ENCODE results near the gene EEF1G.
"Not testable (repeated sequence)": the region's sequence is repeated elsewhere in the genome, so short reads cannot be mapped to it uniquely, and the experiment has no call there.

EEF1G gene

DNA sequence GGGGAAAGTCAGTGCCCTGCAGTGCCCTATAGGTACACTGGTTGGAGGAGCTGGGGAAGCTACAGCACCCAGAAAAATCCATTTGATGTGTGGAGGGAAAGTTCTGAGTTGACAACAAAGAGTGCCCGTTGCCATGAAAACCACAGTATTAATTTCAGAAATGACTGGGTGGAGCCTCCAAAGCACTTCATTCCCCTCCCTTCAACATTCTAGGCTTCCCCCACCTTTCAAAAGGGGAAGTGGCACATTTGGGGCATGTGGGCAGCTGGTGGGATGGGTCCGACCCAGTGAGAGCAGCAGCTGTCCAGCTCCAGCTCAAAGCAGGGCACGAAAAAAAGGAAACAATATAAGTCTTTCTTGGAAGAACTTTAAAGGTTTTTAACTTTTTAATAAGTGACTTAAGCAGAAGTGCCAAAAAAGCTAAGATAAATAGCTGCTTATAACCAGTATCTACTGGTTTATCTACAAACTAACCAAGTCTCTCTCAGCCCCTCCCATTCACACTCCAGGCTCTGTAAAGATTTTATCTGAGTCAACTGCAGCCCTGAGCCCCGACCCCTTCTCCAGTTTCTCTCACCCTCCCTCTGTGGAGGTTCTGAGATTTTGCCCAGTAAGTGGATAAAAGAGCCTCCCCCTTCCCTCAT is 18.1 kb downstream of the EEF1G start:
- peak; percentile 87 for DNase-seq (ENCODE audit: low spot score)

DNA sequence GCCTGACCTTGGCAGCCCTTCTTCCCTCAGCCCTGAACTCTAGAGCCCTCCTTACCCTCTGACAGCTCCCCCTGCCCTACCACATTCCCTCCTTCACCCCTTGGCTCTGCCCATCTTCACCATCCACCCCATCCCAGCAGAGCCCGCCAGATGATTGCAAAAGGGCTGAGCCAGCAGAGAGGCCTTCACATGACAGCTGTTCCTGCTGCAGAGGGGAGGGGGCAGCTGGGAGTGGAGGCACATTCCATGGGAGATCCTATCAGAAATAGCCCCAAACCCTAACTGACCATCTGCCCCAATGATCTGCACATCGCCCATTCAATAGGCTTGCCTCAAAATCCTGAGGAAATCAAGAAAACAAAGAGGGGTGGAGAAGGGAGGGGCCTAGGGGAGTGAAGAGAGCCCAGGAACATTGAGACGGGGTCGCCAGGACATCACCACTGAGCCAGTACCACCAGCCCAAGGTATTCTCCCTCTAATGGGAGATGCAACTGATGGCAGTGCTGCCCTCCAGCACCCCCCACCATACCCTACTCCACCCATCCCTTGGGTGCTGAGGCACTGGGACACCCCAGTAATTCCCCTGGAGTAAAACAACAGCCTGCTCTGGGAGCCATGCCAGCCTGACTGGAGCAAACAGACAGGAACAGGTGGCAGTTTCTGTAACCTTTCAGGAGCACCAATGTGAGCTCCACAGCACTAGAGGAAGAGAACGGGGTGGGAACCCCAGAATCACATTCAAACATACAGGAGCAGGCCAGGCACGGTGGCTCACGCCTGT is 19.1 kb downstream of the EEF1G start:
- DNase-seq (ENCODE audit: low spot score) = no peak

DNA sequence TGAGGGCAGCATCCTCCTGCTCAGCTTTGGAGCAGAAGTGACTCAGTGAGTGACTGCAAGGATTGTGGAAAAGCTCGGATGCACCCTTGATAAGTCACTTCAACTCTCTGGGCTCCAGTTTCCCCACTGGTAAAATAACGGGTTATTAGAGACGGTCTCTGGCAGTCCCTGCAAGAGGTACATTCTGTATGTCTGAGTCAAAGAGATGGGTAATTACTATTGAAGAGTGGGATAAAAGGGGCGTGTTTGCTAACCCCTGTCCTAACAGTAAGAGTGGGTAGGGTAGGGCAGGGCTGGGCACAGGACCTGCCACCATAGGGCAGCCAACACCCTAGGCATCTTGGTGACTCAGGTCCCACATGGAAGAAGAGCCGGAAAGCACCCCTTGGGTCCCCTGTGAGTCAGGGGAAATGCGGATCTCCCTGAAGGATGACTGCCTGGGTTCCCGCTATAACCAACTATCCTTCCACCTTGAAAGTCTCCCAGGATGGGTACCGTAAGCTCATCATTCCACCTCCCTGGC is 19.8 kb downstream of the EEF1G start:
- DNase-seq (ENCODE audit: low spot score) = no peak

DNA sequence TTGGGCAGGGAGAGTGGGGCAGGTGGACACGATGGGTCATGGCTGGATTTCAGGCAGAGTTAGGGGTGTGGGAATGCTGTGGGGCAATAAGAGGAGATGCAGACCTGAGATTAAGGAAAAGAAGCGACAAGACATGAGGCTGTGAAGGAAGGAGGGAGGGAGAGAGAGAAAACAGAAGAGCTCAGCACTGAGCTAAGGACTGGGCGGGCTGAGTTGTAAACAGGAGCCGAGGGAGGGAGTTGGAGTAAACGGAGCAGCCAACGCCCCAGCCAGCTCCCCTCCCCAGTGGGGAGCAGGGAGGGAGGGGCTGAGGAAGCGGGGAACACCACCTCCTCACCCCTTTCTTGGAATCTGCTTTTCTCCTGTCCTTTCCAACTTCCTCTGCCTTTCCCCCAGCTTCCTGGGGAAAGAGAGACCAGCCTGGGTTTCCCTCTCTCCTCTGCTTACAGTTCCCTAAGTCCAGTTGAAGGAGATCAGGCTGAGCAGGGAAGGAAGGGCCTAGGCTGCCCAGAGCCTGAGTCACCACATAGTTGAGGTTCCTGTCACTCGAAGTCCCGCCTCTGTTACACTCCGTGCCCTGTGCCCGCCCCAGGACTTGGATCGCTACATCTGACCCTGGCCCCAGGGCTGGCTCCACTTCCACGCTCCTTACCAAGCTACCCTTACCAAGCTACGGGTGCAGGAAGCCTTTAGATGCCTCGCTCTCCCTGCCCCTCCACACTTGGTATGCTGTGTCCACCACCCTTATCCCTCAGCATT is 20.4 kb downstream of the EEF1G start:
- DNase-seq (ENCODE audit: low spot score) = no peak

DNA sequence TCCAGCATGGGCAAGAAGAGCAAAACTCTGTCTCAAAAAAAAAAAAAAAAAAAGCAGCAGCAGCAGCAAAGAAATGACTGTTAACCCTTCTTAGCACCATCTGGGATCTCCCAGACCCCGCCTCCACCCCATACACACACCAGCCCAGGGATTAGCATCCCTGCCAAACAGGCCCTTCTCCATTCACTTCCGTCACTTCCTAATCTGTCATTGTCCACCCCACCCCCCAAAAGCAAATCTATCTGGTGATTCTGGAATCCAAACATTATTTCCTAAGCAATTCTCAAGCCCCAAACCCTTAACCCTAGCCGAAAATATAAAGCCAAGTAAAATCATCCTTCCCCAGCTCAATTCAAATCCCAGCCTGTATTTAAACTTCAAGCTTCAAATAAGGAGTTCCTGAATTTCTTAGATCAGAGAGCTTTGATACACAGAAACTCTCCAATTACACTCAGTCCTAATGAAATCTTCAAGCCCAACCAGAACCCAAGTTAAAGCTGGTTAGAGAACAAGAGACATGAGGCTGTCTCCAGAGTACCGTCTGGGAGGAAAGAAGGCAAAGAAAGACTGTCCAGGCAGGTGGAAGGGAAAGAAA is 21.1 kb downstream of the EEF1G start:
- no peak for DNase-seq (ENCODE audit: low spot score)

DNA sequence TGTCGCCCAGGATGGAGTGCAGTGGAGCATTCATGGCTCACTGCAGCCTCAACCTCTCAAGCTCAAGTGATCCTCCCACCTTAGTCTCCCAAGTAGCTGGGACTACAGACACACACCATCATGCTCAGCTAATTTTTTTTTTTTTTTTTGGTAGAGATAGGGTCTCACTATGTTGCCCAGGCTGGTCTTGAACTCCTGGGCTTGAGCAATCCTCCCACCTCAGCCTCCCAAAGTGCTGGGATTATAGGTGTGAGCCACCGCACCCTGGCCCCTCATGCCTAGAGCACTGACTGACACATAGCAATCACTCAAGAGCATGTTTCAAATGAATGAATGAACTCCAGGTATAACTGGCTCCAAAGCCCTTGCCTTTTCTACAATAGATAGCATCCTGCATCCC is 23.2 kb downstream of the EEF1G start:
- DNase-seq (ENCODE audit: low spot score) = not testable (repeated sequence)

DNA sequence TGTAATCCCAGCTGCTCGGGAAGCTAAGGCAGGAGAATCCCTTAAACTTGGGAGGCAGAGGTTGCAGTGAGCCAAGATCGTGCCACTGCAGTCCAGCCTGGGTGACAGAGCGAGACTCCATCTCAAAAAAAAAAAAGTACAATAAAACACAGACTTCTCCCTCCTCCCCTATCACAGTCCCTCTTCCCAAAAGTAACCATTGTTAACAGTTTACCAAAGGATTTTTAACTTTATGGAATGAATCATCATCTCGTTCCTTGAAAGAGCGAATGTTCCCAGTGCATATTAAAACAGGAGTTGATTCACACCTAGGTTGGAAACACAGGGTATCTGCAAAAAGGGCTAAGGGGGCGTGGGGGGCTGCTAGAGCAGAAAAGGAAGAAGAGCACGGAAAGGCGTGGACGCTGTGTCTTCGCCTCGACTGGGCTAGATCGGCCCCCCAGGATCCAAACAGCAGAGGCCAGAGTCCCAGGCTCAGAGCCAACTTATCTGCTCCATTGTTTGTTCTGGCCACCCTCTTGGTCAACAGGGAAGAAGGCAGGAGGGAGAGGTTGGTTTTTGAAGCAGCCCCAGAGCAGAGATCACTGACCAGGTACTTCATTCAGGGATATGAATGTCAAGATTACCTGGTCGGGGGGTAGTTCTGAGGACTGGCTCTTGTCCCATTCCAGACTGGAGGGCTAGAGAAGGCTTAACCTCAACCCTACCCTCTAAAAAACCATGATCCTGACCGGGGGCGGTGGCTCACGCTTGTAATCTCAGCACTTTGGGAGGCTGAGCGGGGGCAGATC is 25.0 kb downstream of the EEF1G start:
- no peak for DNase-seq (ENCODE audit: low spot score)

DNA sequence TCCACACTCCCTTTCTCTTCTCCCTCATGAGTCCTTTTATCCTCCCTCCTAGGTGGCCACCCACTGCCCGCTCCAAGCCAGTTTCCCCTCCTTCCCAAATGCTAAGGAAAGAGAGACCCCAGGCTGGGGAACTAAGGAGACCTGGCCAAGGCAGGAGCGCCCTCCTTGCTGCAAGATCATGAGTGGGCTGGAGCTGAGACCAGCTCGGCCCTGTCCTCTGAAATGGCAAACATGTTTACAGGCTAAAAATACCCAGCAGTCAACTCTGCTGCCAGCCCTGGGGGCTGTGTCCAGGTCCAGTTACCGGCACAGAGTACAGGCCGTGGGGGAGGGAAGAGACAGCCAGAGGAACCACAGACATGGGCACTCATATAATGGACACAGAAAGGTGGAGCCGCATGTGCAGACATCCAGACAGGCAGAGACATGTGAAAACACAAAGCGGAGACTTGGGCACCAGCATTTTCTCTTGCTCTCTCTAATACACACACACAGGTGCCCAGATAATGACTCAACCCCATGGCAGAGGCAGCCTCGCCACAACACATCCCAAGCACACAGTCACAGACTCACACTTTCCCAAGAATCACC is 25.9 kb downstream of the EEF1G start:
- no peak for DNase-seq (ENCODE audit: low spot score)

DNA sequence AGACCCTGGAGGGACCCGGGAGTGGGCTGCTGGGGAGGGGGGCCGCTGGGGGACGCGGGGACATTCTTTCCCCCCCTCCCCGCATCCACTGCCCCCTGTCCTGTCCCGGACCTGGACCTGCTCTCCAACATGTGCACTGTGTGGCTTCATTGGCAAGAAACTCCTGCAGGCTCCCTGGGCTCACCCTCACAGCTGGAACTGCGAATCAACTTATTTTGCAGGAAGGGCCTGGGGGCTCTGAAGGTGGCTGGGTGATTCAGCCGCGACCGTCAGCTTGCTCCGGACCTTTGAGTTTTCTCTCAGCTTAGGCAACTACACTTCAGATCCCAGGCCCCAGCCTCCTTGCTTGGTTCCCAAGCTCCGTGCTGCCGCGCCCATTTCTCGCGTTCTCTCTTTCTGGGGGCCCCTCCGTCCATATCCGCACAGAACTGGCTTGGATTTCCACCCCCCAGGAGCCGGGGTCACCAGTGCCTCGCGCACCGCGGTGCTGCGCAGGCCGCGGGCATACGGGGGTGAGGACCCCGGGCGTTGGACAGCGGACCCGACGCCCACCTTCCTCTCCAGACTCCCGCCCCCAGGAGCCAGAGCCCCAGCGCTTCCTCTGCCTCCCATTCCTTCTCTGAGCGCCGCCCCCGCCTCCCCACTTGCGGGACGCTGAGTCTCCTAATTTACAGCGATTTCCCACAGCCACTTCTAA is 26.6 kb downstream of the EEF1G start:
- no peak for DNase-seq (ENCODE audit: low spot score)

DNA sequence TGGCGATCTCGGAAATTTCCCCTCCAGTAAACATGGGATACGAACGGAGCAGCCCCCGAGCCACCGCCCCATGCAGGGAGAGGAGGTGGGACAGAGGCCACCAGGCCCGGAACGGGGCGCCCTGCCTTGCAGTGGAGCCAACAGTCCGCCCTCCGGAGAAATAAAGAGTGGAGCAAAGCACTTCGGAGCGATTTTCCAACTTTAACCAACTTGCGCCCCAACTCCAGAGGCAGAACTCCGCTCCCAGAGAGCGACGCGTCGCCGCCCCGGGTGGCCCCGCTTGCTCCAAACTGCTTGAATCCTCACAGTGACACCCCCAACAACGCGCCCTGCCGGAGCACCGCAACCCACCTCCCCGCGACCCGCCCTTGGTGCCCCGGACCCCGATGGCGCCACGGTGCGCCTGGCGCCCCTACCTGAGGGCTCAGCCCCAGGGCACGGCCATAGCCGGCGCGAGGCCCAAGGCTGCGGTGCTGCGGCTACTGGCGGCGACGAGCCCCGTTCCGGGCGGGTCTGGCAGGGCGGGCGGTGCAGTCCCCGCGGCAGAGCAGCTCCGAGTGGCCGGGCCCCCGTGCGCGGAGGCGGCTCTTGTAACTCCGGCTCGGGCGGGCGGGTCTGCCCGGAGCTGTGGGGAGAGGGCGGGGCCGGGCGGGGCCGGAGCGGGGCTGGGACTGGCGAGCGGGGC is 27.3 kb downstream of the EEF1G start, which contains the start of gene AHNAK:
Gene AHNAK (minus strand): TSS at position 563 of the 685 bp plus-strand sequence. CDS start 10,708 bp downstream, outside the sequence.
- no peak for DNase-seq (ENCODE audit: low spot score)

DNA sequence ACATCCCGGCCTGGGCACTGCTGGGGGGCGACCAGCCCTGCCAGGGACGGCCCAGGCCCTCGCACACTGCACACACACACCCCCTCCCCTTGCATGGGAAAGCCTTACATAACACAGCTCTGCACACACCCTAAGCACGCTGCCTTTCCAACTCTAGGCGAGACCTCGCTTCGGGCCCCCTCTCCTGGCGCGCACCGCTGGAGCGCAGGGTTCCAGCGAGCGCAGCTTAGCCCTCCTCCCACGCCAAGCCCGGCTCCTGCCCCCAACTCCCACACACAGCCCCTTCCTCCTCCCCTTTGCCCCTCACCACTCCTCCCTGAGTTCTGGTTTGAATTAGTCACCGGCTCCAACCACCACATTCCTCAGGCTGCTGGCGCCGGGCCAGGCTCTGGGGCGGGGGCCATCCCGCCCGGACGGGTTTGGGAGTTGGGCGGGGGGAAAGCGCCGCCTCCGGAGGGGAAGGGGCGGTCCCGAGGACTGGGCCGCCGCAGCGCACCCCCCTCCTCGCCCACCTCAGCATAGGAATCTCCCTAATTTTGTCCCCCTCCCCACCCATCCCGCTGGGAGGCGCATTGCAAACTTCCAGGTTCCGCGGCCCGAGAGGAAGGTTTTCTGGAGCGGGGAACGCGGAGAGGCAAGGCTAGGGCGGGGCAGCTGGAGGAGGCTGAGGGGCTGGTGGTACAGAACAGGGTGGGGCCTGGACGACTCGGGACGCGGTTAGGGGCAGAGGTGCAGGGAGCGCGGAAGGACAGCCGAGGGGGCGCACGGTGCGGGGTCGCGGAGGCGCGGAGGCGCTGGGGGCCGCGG is 28.1 kb downstream of the EEF1G start:
- DNase-seq (ENCODE audit: low spot score) = no peak

DNA sequence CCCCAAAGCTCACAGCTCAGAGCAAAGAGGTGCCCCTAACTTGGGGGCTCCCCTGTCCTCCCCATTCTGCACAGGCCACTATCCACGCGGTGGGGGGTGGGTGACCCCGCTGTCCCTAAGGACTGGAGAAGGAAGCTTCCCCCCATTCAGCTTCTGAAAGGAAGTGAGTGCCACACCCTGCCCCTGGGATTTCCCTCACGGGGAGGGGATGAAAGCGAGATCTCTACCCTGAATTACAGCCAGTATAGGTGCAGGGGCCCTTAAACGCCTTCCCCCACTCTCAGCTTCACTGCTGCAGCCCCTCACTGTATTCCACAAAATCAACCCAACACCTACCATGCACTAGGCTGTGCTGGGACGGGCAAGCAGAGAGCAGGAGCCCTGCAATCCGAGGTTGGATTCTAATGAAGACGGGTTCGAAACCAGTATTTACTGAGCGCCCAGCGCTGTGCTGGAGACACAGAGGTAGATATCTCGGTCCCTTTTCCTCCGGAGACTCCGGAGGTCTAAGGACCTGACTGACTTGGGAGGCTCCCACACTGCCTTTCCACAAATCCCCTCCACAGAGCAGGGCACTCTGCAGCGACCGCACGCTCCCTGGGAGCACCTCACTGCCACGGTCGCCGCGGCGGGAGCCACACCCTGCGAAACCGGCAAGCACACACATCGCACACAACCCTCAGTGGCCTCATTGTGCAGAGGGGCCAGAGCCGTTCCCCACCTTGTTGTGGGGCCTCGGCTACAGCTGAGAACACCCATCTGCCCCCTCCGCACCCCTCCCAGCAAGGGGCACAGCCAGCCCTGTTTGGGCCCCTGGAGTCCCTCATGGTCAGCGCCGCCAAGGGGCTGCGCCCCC is 28.9 kb downstream of the EEF1G start:
- DNase-seq (ENCODE audit: low spot score) = no peak

DNA sequence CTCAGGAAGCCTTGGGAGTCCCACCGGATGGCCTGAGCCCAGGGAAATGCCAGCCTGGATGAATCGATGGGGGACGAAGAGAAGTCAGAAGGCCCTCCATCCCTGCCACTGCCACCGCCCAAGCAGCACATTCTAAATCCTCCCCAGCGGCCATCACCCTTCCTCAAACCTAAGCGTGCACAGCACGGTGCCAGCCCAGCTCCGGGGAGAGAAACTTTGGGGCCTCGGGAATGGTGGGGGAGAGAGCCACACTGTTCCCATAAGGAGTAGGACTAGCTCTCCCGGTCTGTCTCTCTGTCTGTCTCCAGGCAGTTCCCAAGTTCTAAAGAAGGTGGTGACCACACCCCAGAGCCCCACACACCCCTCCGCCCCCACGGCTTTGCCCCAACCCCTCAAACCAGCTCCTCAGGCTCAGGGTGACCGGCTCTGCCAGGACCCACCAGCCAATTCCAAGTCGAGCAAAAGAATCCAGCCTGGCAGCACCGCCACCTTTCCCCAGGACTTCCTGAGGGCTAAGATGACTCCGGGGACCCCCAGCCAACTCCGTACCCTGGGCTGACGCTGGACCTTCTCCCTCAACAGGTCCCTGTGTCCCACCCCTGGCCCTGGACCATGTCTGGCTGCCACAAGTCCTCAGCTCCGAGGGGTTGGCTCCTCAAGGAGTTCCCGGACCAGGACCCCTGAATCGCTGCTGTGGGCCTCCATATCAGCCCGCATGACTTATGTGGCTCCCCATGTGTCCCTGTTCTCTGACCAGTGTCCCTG is 29.8 kb downstream of the EEF1G start:
- DNase-seq (ENCODE audit: low spot score) = no peak

DNA sequence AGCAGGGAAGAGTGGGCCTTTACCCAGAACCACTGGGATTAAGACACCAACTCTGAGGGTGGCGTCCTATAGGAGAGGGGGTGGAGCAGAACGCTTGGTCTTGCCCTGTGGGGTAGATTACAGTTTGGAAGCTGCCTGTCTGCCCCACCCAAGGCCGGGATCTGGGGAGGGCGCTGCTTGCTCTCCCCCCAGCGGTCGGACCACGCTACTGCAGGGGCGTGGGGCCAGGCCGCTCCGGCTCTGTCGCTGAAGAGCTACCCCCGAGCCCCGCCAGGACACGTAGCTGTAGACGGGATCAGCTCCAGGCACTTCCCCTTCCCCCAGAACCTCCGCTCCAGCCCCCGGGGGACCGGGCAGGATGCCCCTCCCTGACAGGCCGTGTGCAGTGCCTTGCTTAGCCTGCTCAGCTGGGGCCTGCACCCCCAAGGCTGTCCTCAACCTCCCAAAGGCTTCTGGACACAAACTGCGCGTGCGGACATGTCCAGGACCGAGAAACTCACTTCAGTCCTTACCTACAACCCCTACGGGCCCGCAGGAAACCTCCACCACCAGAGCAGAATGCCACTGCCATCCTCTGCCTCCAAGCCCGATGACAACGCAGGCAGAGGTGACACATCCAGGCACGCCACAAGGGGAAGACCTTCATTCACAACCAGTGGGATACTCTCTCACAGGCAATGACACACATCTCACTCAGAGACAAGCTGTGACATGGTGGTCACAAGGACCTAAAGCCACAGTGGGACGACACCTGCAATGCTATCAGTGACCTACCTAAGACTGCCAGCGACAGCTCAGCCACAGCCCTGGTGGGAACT is 30.7 kb downstream of the EEF1G start:
- peak; percentile 75 for DNase-seq (ENCODE audit: low spot score)

DNA sequence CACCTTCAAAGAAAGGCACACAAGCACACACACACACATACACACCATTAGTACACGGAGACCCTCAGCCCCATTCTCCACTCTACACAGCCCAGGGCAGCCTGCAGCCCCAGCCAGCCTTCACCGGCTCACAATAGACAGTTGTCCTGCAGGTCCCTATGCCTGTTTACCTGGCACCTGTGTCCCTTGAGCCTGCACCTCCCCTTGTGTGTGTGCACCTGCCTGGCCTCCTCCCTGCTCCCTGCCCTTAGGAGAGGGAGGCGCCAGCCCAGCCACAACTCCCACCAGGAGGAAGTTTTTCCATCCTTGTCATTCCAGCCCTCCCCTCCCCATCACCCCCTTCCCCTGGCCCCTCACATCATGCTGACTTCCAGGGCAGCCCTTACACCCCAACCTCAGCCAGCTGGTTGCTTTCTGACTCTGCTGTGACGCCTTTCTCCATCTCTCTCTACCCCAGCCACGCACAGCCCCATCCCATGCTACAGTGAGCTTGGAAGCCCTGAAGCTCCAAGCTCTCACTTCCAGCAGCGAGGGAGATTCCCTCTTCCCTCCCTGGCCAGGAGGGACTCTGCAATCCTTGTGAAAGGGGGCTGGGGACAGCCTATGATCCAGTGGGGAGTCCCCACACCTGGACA is 31.5 kb downstream of the EEF1G start:
- DNase-seq (ENCODE audit: low spot score) = no peak

Data from NAMALWA (cell line).